GM12891 (cell line): ENCODE results near the gene GLB1L3.

Experiments
- POLR2A ChIP-seq: IDR thresholded peaks from 2 replicates; pipeline ENCODE4 v1.6.1; 2011; ENCODE audit warnings: low read depth, low read length, control low read depth
- POLR2AphosphoS5 ChIP-seq: IDR thresholded peaks from 2 replicates; pipeline ENCODE4 v1.6.1; 2011; ENCODE audit warnings: low read depth, low read length, control low read depth

DNA sequence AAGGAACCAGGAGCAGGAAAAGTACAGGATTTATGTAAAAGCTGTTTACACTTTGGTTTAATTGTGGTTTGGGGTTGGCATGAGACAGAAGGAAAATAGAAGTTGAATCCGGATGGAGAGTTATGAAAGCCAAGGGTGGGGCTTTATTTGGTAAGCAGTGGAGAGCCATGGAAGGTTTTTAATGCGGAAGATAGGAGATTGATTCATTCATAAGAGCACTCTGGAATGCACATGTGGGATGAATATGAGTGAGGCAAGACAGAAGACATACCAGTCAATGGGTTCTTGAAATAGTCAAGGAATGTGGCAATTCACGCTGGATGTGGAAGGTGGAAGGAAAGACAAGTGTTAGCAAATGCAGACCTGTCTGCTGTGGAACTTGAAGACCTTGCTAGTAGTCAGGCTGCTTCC is 9.3 kb upstream of the GLB1L3 start:
- TF ChIP-seq POLR2A (no peak), POLR2AphosphoS5 (no peak)
